Iris pigment epithelial cell (primary cell): ENCODE measurements around the gene STAT5B.
"Not testable (repeated sequence)": the region's sequence is repeated elsewhere in the genome, so short reads cannot be mapped to it uniquely, and the experiment has no call there.

ENCODE experiments used
- DNase-seq: peaks from one replicate; pipeline ENCODE4 v3.0.0-alpha.2; 2011; ENCODE audit warnings: low read depth

Gene STAT5B

GRCh38 chr17:42266918-42267766 is 9.0 kb downstream of the STAT5B start:
- DNase-seq, result peak; percentile 97

GRCh38 chr17:42266462-42266861 is 9.7 kb downstream of the STAT5B start:
- DNase-seq, result no peak

GRCh38 chr17:42264366-42264765 is 11.8 kb downstream of the STAT5B start:
- DNase-seq, result not testable (repeated sequence)

DNA sequence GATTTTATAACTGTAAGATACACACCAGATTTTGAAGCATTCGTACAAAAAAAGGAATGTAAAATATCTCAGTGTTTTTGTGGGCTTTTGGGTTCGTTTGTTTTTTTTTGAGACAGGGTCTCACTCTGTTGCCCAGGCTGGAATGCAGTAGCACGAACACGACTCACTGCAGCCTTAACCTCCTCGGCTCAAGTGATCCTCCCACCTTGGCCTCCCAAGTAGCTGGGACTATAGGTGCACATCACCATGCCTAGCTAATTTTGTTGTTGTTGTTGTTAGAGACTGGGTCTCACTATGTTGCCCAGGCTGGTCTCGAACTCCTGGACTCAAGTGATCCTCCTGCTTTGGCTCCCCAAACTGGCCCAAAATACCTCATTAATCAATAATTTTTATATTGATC is 15.9 kb downstream of the STAT5B start:
- no peak for DNase-seq

GRCh38 chr17:42255445-42255844 is 20.7 kb downstream of the STAT5B start:
- no peak for DNase-seq

DNA sequence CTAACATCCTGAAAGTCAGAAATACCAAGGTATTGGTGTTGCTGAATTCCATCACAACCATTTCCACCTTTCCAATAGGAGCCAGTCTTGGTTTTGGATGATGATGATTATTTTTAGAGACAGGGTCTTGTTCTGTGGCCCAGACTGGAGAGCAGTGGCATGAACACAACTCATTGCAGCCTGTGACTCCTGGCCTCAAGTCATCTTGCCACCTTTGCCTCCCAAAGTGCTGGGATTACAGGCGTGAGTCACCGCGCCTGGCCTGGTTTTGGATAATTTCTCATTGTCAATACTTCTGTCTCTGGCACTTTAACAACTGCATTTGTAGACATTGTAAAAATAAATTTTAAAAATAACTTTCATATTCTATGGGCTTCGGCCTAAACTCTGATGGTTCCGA is 22.6 kb downstream of the STAT5B start:
- DNase-seq, result no peak

GRCh38 chr17:42252597-42253550 is 23.3 kb downstream of the STAT5B start:
- DNase-seq, result peak; percentile 62

GRCh38 chr17:42251115-42251514 is 25.1 kb downstream of the STAT5B start:
- peak; percentile 66 for DNase-seq

DNA sequence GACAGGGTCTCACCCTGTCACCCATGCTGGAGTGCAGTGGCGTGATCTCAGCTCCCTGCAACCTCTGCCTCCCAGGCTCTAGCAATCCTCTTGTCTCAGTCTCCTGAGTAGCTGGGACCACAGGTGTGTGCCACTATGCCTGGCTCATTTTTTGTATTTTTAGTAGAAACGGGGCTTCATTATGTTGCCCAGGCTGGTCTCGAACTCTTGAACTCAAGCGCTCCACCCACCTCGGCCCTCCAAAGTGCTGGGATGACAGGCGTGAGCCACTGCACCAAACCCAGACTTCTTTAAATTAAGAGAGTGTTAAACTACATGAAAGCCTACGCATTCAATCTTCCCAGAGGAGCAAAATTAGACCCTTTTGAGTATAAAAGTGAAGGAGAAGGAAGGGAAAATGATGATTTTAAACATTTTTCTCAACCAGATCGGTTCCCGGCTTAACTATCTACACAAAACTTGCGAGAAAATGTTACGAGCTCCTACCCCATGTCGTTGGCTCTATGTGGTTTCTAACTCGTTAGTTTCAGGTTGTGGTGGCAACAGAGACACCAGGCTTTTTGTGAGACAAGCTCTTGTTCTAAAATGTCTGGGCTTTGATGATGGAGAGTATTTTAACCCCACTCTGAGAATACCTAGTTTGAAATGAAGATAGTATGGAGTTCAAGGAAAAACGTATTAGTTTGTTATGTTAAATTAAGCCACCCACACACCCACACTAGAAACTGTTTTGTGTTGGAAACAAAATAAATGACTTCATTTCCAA is 26.3 kb downstream of the STAT5B start:
- no peak for DNase-seq

DNA sequence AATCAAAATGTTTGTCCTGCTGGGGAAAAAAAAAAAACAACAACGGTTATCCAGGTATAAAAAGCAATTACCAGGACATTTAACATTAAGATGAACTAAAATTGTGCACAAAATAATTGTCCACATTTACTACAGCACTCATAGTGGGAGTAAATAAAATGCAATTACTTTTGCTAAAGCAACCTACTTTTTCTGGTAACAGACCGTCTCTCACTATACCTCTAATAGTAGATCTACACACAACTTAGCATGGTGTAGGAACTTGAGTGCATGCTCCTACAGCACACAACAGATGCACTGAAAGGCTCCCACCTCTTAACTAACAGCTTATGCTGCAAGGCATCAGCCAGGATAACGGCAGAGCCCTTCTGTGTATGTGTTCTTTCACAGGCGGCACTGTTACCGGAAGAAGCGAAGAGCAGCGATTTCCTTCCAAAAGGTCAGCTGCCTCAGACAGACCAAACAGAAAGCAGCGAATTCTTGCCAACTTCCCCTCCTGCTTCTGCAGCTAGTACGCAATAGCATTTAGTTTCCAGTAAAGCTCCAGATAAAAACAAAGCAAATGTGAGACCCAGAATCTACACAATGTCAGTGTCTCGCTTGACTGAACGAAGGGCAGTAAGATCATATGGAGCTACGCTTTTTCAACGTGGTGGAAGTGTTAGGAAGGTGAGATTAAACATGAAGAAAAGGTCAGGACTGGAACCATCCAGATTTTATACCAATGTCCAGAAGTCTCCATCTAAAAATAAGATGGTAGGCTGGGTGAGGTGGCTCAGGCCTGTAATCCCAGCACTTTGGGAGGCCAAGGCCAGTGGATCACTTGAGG is 27.6 kb downstream of the STAT5B start:
- peak; percentile 98 for DNase-seq

GRCh38 chr17:42247734-42248133 is 28.5 kb downstream of the STAT5B start:
- DNase-seq, result peak; percentile 92

GRCh38 chr17:42246515-42246914 is 29.7 kb downstream of the STAT5B start:
- DNase-seq, result peak; percentile 69

- DNase-seq, result not testable (repeated sequence)
These were observed 31.0 kb downstream of the STAT5B start for GRCh38 chr17:42245183-42245582.

GRCh38 chr17:42244116-42244515 is 32.1 kb downstream of the STAT5B start:
- DNase-seq, result not testable (repeated sequence)

GRCh38 chr17:42243493-42243982 is 32.7 kb downstream of the STAT5B start:
- DNase-seq, result no peak

- DNase-seq, result no peak
These were observed 34.3 kb downstream of the STAT5B start for GRCh38 chr17:42241871-42242270.

GRCh38 chr17:42240863-42241262 is 35.3 kb downstream of the STAT5B start:
- DNase-seq, result peak; percentile 40

GRCh38 chr17:42240201-42240600 is 36.0 kb downstream of the STAT5B start:
- DNase-seq, result peak; percentile 57

- not testable (repeated sequence) for DNase-seq
These were observed 36.6 kb downstream of the STAT5B start for GRCh38 chr17:42239576-42239975.

DNA sequence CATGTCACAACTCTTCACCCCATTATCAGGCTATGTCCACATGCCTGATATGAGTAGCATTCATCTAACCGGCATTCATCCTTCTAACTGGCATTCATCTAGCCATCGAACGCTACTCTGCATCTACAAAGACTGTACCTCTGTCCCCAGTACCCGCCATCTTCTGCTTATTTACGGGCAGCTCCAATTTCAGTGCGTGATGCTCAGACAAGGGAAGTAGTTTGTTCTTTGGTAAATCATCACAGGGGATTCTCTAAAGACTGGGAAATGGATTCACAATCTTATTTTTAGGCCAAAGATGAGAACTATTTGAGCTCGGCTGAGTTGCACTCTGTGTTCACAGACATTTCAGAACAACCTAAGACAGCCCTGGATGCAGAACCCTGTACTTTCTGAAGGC is 39.4 kb downstream of the STAT5B start:
- DNase-seq, result no peak

DNA sequence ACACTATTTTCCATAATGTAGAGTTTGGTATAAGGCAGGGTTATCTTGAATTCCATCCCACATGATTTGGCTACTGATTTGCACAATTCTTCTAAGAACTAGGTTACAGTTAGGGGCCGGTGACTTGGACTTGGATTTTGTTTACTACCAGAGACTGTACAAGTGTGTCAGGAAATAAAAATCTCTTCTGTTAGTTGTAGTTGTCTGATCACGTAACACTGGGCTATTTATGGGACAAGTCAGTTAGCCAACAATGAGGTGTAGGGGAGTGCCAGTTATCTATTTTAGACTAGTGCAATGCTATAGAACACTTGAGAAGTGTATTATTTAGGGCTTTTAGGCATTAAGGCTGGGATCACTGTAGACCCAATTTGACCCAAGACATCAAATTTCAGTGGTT is 42.2 kb downstream of the STAT5B start:
- peak; percentile 48 for DNase-seq
